Sigmoid colon (tissue), 4 donors: ENCODE results near the gene ASPG.

ENCODE experiments used
- CTCF ChIP-seq, 4 experiments: fragments of 450-650 bp in 3 of 4; fragments of 200-600 bp in 1 of 4; IDR thresholded peaks; one replicate each; pipeline ENCODE4 v1.5.1; 2016 to 2019; ENCODE audit warnings: antibody characterized with exemption in 4 of 4, mild to moderate bottlenecking in 3 of 4, moderate library complexity in 2 of 4
- POLR2A ChIP-seq, 2 donors: fragments of 450-650 bp; IDR thresholded peaks; one replicate each; pipeline ENCODE4 v1.6.1; 2016; ENCODE audit warnings: antibody characterized with exemption in 2 of 2, mild to moderate bottlenecking in 2 of 2, moderate library complexity in 2 of 2
- POLR2AphosphoS5 ChIP-seq, 4 donors: sonication (generic); formaldehyde crosslinking; IDR thresholded peaks; one replicate each; pipeline ENCODE4 v1.6.1; 2017; ENCODE audit warnings: antibody characterized with exemption in 4 of 4

- TF ChIP-seq POLR2A (IDR thresholded peaks at IDR 0.05), result no peak
- no peak for TF ChIP-seq CTCF (IDR thresholded peaks at IDR 0.05)
- TF ChIP-seq POLR2AphosphoS5 (IDR thresholded peaks at IDR 0.05), result no peak
Observed at GRCh38 chr14:104154246-104154645, 68.7 kb downstream of the ASPG start.
